DND-41 (cell line): ENCODE results near the gene ZNF133.

Experiments used
- EZH2 ChIP-seq: IDR thresholded peaks from 3 replicates; pipeline ENCODE4 v1.6.1; 2012; ENCODE audit warnings: borderline replicate concordance, low read depth, mild to moderate bottlenecking, moderate library complexity, low read length, inconsistent platforms; ENCODE audit not compliant: severe bottlenecking
- TF ChIP-seq, protein P1 (sequence below): IDR thresholded peaks from 2 replicates; pipeline ENCODE4 v1.5.1; 2012; ENCODE audit warnings: borderline replicate concordance, low read length, moderate library complexity, mild to moderate bottlenecking; ENCODE audit not compliant: poor library complexity, severe bottlenecking; ENCODE audit errors: extremely low read depth

- TF ChIP-seq EZH2, result no peak
- TF ChIP-seq, protein P1, sequence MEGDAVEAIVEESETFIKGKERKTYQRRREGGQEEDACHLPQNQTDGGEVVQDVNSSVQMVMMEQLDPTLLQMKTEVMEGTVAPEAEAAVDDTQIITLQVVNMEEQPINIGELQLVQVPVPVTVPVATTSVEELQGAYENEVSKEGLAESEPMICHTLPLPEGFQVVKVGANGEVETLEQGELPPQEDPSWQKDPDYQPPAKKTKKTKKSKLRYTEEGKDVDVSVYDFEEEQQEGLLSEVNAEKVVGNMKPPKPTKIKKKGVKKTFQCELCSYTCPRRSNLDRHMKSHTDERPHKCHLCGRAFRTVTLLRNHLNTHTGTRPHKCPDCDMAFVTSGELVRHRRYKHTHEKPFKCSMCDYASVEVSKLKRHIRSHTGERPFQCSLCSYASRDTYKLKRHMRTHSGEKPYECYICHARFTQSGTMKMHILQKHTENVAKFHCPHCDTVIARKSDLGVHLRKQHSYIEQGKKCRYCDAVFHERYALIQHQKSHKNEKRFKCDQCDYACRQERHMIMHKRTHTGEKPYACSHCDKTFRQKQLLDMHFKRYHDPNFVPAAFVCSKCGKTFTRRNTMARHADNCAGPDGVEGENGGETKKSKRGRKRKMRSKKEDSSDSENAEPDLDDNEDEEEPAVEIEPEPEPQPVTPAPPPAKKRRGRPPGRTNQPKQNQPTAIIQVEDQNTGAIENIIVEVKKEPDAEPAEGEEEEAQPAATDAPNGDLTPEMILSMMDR, result no peak
Observed at GRCh38 chr20:18314786-18315406, 26.6 kb downstream of the ZNF133 start.
